Keratinocyte (primary cell): Measurements from ENCODE around the gene LHPP.

Experiments used
- EZH2 ChIP-seq: IDR thresholded peaks from one replicate; pipeline ENCODE4 v1.6.1; 2012; ENCODE audit warnings: inconsistent platforms, mild to moderate bottlenecking, low read length, moderate library complexity
- TF ChIP-seq, protein P1 (sequence below), 3 experiments: IDR thresholded peaks in 1 of 3; conservative IDR thresholded peaks in 1 of 3; optimal IDR thresholded peaks in 1 of 3; 2 replicates in 2 of 3; 3 replicates in 1 of 3; pipeline versions ENCODE3 to v1.5.1; 2011; ENCODE audit warnings: low read length in 3 of 3, mild to moderate bottlenecking in 3 of 3, moderate library complexity in 2 of 3, control low read depth in 1 of 3, inconsistent platforms in 1 of 3; ENCODE audit not compliant: insufficient read depth in 2 of 3; ENCODE audit errors: extremely low read depth in 1 of 3

DNA sequence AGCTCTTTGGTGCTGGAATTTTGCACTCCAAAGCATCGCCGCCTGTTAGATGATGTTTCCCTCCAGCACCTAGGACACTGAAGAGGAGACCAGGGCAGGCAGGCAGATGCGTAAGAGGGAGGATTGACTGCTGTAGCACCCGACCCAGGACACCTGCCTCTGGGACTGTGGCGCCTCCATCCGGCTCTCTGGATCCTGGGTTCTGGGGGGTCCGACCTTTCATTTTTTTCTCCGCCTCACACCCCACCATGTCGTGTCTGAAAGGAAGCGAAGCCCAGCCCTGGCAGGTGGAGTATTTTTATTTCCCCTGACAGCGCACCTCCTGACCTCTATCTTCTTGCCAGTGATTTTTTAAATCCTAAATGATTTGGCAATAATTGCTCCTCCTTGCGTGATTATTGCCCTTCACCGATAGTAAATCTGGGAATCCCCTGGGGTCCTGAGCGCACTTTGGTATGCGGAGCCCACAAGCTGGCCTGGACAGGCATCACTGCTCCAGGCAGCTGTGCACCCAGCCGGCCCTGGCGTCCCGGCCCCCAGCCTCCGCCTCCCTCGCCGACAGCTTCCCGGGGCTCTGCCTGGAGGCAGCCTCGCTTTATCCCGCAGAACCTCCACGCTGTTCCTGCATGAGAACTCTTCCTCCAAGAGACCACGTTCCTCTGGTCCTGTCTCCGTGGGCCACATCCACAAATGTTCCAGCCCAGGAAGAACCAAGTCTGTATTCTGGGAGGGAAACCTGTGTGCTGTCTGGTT is 48.4 kb downstream of the LHPP start:
- TF ChIP-seq, protein P1, sequence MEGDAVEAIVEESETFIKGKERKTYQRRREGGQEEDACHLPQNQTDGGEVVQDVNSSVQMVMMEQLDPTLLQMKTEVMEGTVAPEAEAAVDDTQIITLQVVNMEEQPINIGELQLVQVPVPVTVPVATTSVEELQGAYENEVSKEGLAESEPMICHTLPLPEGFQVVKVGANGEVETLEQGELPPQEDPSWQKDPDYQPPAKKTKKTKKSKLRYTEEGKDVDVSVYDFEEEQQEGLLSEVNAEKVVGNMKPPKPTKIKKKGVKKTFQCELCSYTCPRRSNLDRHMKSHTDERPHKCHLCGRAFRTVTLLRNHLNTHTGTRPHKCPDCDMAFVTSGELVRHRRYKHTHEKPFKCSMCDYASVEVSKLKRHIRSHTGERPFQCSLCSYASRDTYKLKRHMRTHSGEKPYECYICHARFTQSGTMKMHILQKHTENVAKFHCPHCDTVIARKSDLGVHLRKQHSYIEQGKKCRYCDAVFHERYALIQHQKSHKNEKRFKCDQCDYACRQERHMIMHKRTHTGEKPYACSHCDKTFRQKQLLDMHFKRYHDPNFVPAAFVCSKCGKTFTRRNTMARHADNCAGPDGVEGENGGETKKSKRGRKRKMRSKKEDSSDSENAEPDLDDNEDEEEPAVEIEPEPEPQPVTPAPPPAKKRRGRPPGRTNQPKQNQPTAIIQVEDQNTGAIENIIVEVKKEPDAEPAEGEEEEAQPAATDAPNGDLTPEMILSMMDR (optimal IDR thresholded peaks at IDR 0.05 in 1 of 3, IDR thresholded peaks at IDR 0.05 in 1 of 3, conservative IDR thresholded peaks at IDR 0.05 in 1 of 3; ENCODE audit: extremely low read depth in 1 of 3, insufficient read depth in 2 of 3, low read length in 3 of 3) = peak in 2 of 3 experiments; percentile 5 to 36
- TF ChIP-seq EZH2 = no peak
